Stimulated activated CD8-positive, alpha-beta memory T cell treated with anti-CD3 and anti-CD28 coated beads, Interleukin-2, amount 100 ng/mL, for 1 hour (primary cell): ENCODE results near the gene HTRA2.
"Not testable (repeated sequence)": the region's sequence is repeated elsewhere in the genome, so short reads cannot be mapped to it uniquely, and the experiment has no call there.

Source experiments
- DNase-seq, 2 donors: peaks; one replicate each; pipeline ENCODE4 v3.0.0-alpha.2; 2020; ENCODE audit warnings: low read depth in 2 of 2

Gene HTRA2

DNA sequence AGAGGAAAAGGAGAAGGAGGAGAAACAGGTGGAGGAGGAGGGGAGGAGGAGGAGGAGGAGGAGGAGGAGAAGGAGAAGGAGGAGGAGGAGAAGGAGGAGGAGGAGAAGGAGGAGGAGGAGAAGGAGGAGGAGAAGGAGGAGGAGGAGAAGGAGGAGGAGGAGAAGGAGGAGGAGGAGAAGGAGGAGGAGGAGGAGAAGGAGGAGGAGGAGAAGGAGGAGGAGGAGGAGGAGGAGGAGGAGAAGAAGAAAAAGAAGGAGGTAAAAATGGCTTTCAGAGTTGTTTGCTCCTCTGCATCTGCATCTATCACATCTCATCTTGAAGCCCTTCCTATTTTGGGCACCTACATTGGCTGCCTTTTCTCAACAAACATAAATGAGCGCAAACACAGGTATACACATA, 31.3 kb downstream of the HTRA2 start:
- DNase-seq, result not testable (repeated sequence)

DNA sequence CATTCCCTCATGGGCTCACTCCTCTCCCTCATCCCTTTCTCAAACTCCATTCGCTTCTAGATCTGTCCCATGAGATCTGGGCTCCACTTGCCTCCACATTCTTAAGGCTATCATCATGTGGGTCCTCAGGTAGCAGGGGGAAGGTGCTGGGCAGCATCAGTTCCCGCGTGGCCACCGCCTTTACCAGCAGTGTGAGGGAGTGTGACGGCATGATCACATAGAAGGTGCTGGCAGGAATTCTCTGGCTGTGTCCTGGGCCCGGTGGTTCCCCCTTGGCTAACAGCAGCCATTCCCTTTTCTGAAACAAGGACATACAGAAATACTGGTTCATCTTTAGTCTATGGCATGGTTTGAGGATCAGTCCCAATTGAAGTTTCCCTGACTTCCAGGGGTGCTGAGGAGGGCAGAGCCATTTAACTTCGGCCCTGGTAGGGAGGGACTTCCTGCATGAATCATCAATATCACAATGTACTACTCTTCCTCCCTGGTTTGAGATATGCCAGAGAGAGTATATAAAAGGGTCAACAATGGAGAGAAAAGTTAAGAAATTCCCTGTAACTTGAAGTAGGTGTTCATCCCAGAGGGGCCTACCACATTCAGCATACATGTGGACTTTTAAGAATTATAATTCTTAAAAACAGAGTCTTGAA, 32.5 kb downstream of the HTRA2 start:
- DNase-seq, result no peak

DNA sequence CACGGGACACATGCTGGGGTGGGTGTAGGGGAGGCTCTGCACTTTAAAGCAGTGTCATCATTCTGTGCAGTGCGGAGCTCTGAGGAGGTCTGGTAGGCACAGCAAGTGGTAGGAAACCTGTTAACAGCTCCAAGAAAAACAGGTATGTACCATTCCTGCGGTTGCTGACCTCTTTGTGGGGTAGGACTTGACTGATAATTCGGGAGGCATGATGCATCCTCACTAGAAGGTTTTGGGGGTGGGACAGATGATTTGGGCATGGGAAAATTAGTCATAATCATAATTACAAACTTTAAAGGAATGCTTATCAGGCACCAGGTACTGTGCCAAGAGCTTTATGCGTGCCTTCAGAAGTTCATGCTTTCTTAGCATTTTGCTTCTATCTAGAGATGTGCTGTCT, 34.5 kb downstream of the HTRA2 start:
- no peak for DNase-seq

DNA sequence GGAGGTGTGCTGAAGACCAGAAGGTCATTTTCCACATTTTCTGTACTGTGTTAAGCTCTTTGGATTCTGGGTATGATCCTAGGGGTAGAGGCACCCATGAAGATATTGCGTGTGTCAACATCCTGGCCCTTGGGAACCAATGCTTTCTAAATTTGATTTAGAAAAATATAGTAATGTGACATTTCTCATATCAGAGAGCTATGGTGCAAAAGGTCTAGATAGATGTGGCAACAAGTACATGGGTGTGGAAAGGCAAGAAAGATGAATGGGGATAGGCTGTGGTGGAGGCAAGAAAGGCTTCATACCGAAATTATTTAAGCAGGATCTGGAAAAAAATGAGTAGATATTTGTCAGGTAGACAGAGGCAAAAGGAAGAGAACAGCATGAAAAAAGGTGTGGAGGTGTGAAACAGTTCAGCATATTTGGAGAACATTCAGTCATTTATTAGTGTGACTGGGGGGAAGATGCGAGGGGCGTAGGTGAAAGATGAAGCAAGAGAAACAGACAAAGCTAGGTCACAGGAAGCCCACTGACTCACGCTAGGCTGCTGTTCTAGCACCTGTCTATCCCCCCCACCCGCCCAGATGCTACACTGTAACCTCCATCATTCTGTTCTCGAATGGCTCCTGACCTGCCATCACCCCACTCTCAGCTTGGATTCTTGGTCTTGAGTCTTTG, 36.5 kb downstream of the HTRA2 start:
- DNase-seq, result no peak

DNA sequence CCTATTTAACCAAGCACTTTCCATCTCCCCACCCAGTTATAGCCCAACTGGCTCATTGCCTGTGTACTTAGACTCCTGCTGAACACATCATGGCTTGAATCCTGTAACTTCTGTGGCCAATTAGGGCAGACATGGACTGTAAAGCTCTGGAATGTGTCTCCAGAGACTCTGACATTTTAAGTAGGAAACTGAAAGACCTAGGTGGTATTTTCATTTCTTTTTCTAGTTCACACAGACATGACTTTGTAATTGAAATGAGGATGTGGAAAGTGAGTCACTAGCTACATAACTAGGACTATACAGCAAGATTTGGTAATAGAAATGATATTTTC, 37.0 kb downstream of the HTRA2 start:
- no peak for DNase-seq

DNA sequence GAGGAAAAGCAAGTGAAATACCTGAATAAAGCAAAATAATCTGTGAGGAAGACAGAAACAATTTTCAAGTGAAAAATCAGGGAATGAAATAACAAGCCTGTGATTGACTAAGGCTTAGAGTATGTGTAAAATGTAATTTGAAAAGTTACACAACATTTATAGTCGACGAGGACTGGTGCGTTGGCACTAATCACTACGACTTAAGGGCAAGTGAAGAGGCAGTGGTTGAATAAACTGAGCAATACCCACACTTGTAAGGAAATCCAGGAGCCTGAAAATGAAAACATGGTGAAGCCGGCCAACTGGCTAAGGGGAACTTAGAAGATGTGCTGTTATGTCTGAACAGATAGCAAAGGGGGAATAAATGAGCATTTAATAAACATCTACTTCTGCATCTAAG, 38.1 kb downstream of the HTRA2 start:
- no peak for DNase-seq

DNA sequence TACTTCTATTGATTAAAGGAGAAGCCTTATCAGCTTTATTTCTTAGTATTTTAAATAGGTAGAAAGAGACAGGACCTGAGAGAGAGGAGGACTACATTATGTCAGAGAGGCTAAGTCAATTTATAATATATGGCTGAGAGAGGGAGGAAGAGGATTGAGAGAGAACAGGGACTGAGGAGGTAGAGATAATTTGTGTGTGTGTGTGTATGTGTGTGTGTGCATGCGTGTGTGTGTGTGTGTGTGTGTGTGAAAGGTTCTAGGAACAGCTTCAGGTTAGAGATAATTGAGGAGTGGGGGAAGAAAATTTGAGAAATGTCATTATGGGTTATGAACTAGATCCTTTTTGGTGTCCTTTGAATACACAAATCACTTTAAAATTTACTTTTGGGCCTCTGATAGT, 40.0 kb downstream of the HTRA2 start:
- DNase-seq, result no peak

DNA sequence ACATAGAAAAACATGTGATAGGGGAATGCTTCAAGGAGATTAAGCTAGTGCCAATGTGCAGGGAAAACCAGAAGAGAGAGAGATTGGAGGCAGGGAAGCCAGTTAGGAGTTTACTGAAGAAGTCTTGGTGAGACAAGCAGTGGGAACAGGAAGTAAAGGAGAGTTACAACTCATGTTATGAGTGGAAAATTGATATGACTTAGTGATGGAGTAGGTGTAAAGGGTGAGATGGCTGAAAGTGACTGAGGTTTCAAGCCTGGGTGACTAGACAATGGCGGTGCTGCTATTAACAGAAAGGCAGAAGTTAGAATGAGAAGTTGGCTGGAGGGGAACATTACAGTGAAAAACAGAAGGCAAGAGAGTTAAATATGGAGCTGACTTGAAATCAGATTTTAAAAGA, 41.3 kb downstream of the HTRA2 start:
- no peak for DNase-seq

DNA sequence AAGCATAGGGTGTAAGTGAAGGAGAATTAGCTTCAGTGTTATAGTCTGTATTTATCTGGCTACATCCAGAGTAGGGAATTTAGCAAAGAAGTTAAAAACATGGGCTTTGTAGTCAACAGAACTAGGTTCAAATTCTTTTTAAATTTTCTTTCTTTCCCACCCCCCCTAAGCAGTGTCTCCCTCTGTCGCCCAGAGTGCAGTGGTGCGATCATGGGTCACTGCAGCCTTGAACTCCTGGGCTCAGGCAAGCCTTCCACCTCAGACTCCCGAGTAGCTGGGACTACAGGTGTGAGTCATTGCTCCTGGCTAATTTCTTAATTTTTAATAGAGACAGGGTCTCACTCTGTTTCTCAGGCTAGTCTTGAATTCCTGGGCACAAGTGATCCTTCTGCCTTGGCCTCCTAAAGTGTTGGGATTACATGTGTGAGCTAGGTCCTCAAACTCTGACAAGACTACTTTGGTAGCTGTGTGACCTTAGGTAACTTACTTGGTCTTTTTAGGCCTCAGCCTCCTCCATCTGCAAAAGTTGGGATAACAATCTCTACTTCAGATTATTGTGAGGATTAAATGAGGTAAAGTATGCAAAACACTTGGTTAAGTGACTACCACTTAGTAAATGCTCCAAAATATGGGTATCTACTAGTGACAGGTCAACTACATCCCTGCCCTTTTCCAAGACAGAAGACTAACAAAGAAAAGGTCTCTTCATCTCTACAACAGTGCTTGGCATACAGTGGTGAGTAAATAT, 42.6 kb downstream of the HTRA2 start:
- no peak for DNase-seq

DNA sequence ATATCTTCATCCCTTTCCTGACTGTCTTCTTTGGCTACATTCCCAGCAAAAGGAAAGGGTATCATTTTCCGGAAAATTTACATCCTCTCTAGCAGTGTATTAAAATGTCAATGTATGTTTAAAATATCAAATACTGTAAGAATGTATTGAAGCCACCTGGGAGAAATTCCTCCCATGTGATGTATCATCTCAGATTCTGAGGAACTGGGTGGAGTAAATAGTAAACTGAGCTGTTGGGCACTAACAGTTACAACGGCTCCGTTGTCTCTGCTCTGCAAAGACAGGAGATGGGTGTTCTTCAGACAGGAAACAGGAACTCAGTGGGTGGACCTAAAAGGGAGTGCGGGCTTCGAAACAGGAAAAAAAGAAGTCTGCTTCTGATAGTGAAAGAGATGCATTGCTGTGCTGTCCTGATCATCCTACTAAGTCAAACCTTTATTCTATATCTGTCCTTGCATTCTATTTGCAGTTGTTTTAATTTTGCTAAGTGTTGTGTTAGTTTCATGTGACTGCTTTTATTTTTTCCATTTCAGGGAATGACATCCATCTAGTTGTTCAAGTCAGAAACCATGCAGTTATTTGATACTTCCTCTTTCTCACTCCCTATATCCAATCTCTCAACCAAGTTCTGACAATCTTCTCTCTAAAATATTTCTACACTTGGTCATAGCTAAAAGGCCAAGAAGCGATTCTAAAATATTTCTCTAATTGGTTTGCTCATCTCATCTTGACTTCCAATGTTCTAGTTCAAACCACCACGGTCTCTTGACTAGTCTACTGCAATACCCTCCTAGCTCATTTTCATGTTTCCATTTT, 44.2 kb downstream of the HTRA2 start:
- no peak for DNase-seq

DNA sequence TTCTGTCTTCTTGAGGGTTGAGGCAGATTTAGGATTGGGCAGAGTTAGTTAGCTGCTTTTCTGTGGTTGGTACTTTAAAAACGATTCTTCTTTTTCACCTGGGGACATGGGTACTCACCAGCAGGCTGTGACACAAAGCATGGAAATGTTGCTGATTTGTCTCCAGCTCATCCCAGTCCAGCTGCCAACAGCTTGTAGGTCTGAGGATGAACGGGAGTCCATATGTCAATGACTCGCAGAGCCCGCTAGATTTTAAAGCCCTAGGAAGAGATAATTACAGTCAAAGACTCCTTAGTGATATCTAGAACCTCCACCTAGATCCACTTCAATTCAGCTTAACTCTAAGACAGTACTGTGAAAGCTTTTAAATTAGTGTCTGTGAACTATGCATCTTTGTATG, 45.6 kb downstream of the HTRA2 start:
- no peak for DNase-seq

DNA sequence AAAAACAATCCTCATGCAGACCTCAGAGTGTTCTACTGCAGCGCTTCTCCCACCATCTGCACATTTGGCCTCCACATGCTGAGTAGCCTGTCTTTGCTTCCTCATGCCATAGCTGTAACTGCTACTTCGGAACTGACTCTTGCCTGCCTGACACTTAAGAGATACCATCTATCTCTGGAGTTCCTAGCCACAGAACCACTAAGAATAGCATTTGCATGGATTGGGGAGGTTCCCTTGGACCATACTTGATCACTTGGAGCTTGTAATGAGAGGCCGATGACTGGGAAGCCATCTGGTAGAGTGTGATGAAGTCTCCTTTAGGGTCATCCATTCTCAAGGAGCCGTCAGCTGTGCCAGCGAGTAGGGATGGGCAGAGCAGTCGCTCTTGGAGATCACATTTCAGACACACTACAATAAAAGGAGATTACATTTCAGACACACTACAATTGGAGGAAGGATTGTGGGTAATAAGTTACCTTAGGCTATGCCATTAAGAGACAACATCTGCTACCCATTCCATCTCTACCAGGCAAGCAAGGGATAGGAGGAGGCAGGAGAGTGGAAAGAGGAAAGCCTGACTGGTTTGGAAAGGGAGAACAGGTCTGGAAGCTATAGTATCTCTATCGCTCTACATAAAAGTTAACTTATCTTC, 46.6 kb downstream of the HTRA2 start:
- no peak for DNase-seq

DNA sequence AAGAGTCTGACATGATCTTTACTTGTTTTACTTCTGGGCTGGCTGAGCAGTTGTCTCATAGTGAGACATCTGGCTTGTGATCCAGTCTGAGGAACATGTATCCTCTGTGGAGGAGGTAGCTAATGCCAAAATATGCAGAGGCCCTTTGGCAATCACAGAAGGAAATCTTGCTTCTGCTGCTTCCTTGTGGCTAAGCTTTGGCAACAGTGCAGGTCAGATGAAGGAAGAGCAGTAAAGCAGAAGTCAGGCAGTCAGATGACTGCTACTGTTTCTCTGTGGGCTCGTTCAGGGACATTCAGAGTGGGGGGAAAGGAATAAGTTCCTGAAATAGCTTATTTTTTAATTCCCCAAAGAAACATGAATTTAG, 47.1 kb downstream of the HTRA2 start:
- no peak for DNase-seq

DNA sequence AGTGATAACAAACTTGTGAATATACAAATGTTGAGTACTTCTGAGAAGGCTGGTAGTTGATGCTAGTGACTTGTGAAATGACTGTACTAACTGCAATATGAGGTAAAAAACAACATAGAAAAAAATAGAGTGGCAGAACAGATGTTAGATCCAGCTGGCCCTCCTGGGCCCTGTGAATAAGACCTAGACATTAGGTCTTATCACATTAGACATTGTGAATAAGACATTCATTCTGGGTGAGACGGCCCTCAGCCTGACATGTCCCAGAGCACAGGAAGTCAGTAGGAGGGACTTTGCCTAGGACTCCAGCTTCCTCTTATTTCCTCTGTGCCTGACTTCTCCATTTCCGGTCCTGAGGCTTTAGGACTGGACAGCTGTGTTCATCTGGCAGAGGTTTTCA, 47.7 kb downstream of the HTRA2 start:
- DNase-seq, result no peak

DNA sequence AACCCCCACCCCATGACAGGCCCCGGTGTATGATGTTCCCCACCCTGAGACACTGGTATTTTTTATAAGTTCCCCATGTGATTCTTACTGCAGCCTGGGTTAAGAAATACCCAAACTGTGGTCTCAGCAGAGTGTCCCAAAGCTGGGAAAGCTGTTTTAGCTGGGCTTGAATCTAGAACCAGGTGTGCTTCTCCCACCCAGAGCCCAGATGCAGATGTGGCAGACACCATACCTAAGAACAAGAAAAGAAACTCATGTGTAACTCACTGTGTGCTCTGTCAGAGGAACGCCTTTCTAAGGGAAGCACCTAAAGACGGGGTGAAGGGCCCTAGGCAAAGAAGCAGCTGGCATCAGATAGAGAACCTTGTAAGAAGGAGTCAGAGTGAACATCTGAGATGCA, 48.7 kb downstream of the HTRA2 start:
- DNase-seq, result no peak

DNA sequence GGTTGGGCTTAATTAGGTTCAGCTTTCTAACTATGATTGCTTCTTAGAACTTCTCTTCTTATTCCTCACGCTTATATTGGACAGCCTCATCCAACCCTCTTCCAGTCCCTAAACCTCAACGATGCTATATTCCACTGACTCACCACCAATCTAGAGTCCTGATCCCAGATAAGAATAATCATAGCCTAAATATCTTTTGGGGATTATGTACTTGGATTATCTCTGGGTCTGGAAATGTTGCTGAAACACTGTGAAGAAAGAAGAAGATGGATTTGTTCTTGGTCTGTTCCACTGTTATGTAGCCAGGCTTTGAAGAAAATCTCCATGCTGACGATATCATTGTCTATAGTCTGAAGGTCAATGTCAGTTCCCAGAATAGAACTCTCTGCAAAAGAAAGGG, 51.7 kb downstream of the HTRA2 start:
- no peak for DNase-seq

DNA sequence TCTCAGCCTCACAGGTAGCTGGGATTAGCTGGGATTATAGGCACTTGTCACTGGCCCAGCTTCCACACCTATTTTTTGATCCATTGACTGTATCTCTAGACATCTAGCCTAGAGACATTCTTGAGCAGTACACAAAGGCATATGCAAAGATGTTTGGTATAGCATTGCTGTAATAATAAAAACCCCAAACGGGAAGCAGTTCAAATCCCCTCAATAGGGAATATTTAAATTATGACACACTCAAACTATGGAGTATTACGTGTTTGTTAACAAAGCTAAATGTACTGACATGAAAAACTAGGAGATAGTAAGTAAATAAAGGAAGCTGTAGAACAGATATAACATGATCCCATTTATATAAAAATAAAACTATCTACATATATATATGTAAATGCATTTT, 52.5 kb downstream of the HTRA2 start:
- no peak for DNase-seq
